BJ (cell line): ENCODE results near the gene CCL4. TPM values are rescaled to one million over a fixed set of nuclear protein-coding genes. Genes with fewer than 3 reads are reported as not detected.
"Not testable (repeated sequence)": the region's sequence is repeated elsewhere in the genome, so short reads cannot be mapped to it uniquely, and the experiment has no call there.

Experiments
- CTCF ChIA-PET: fragments of 350-600 bp; formaldehyde crosslinking; extraction: SDS; loops from one replicate; lab custom pipeline; 2021; ENCODE audit warnings: antibody characterized with exemption, inconsistent platforms; lab: Yijun Ruan, JAX
- POLR2A ChIA-PET: fragments of 300-600 bp; sonication (Branson Sonifier 250); formaldehyde crosslinking; extraction: SDS; loops from one replicate; lab custom pipeline; 2021; ENCODE audit warnings: antibody characterized with exemption; lab: Charles Lee
- DNase-seq: peaks from one replicate; pipeline ENCODE4 v3.0.0-alpha.2; 2011; ENCODE audit warnings: low read depth
- H3K27me3 ChIP-seq: 2 replicates; pipeline ENCODE4 v1.6.0; 2011; ENCODE audit warnings: low read length; ENCODE audit not compliant: control insufficient read depth, insufficient read depth
- H3K36me3 ChIP-seq: 2 replicates; pipeline ENCODE4 v1.5.1; 2011; ENCODE audit warnings: low read length; ENCODE audit not compliant: control insufficient read depth, insufficient read depth
- H3K4me3 ChIP-seq: 2 replicates; pipeline ENCODE4 v1.5.1; 2011; ENCODE audit warnings: low read depth, mild to moderate bottlenecking, control low read depth, low read length
- polyA plus RNA-seq: library from polyadenylated mRNA; depleted of rRNA; stranded (reverse); fragments of >200 nt; gene quantifications from 2 replicates; pipeline ENCODE4 v1.2.3, GENCODE V29; 2011
- TF ChIP-seq, protein P1 (sequence below): IDR thresholded peaks from 2 replicates; pipeline ENCODE4 v1.5.1; 2011; ENCODE audit warnings: low read depth, mild to moderate bottlenecking, control low read depth, inconsistent platforms, low read length, moderate library complexity; ENCODE audit not compliant: insufficient read depth

The CCL4 gene
- polyA plus RNA-seq, 1 experiment: not detected

DNA sequence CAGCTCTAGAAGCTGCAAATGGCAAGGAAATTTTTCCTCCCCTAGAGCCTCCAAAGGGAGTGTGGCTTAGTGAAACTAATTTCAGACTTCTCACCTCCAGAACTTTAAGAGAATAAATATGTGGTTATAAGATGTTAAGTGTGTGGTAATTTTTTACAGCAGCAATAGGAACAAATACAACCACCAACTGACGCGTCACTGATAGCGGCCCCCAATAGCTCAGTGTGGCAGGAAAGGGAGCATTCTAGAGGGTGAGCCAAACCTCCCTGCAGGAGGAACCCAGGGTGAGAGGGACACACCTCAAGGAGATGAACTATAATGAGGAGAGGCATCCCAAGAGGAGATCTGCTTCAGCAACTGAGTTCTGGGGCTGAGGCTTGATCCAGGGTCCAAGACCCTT is 4.0 kb downstream of the CCL4 start:
- no peak for DNase-seq
- POLR2A ChIA-PET: no interaction called here

GRCh38 chr17:36108265-36108664 is 4.6 kb downstream of the CCL4 start:
- H3K36me3 ChIP-seq, H3K4me3 ChIP-seq, POLR2A ChIA-PET, DNase-seq, CTCF ChIA-PET, H3K27me3 ChIP-seq: not testable (repeated sequence)

More for the DNA sequence above, 4.0 kb downstream of the CCL4 start:
- TF ChIP-seq, protein P1, sequence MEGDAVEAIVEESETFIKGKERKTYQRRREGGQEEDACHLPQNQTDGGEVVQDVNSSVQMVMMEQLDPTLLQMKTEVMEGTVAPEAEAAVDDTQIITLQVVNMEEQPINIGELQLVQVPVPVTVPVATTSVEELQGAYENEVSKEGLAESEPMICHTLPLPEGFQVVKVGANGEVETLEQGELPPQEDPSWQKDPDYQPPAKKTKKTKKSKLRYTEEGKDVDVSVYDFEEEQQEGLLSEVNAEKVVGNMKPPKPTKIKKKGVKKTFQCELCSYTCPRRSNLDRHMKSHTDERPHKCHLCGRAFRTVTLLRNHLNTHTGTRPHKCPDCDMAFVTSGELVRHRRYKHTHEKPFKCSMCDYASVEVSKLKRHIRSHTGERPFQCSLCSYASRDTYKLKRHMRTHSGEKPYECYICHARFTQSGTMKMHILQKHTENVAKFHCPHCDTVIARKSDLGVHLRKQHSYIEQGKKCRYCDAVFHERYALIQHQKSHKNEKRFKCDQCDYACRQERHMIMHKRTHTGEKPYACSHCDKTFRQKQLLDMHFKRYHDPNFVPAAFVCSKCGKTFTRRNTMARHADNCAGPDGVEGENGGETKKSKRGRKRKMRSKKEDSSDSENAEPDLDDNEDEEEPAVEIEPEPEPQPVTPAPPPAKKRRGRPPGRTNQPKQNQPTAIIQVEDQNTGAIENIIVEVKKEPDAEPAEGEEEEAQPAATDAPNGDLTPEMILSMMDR: no peak
- H3K36me3 ChIP-seq: no peaks in the 10 kb centered on the region
- H3K27me3 ChIP-seq: no peaks in the 10 kb centered on the region
- H3K4me3 ChIP-seq: no peak overlapping the region
- CTCF ChIA-PET: no interaction called here

GRCh38 chr17:36111068-36111490 is 7.5 kb downstream of the CCL4 start:
- TF ChIP-seq, protein P1: no peak
- CTCF ChIA-PET: no interaction called here
- no peaks in the 10 kb centered on the region for H3K27me3 ChIP-seq
- H3K36me3 ChIP-seq: no peaks in the 10 kb centered on the region
- no peak for DNase-seq
- POLR2A ChIA-PET: no interaction called here
- H3K4me3 ChIP-seq: no peak overlapping the region

DNA sequence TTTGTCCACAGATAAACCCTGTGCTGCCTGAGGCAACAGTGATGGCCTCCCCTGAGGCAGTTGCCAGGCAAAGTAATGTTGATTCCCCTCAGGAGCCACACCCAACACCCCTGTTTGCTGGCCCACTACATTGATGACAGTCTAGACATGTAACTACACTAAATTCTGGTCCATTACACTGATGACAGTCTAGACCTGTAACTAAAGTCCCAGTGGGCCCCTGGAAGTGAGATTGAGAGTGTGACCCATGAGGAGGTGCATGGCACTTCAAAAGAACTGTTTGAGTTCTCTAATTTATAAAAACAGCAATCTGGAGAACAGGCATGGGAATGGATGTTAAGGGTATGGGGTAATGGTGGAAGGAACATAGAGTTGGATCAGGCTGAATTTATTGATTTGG is 8.9 kb downstream of the CCL4 start:
- no peak for DNase-seq
- Histone ChIP-seq H3K36me3 (no peaks in the 10 kb centered on the region), H3K27me3 (no peaks in the 10 kb centered on the region), H3K4me3 (no peak overlapping the region)
- ChIA-PET CTCF (no interaction called here), POLR2A (no interaction called here)
- TF ChIP-seq, protein P1: no peak

DNA sequence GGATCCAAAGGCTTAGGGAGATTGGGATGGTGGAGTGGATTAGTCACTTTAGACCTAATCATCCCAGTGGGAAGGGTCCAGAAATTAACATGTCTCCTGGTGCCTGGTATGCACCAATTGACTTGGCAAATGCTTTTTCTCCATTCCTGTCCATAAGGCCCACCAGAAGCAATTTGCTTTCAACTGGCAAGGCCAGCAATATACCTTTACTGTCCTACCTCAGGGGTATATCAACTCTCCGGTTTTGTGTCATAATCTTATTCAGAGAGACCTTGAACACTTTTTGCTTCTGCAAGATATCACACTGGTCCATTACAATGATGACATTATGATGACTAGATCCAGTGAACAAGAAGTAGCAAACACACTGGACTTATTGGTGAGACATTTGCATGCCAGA is 9.5 kb downstream of the CCL4 start:
- DNase-seq, H3K4me3 ChIP-seq, H3K36me3 ChIP-seq, H3K27me3 ChIP-seq, POLR2A ChIA-PET, CTCF ChIA-PET: not testable (repeated sequence)

DNA sequence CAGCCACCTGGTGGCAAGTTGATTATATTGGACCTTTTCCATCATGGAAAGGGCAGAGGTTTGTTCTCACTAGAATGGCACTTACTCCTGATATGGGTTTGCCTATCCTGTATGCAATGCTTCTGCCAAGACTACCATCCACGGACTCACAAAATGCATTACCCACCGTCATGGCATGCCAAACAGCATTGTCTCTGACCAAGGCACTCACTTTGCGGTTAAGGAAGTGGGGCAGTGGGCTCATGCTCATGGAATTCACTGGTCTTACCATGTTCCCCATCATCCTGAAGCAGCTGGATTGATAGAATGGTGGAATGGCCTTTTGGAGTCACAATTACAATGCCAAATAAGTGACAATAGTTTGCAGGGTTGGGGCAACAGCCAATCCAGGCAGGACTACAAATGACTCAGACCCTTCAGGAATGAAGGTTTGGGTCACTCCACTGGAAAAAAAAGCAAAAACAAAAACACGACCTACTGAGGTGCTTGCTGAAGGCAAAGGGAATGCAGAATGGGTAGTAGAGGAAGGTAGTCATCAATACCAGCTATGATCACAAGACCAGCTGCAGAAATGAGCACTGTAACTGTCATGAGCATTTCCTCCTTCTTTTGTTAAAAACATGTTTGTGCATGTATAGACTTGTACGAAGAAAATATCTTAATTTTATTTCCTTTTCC is 11.5 kb downstream of the CCL4 start:
- H3K27me3 ChIP-seq, H3K4me3 ChIP-seq, DNase-seq, CTCF ChIA-PET, H3K36me3 ChIP-seq, POLR2A ChIA-PET: not testable (repeated sequence)

DNA sequence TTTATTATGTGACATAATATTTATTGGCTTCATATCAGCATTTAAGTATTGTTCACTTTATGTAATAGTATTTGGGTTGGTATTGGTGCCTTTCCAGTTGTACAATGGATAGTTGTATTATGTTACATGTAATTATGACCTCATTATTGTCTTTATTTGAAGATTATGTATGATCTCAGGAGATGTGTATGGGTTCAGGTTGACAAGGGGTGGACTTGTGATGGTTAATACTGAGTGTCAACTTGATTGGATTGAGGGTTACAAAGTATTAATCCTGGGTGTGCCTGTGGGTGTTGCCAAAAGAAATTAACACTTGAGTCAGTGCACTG is 12.0 kb downstream of the CCL4 start:
- CTCF ChIA-PET, POLR2A ChIA-PET: not testable (repeated sequence)

More for the DNA sequence above, 12.0 kb downstream of the CCL4 start:
- not testable (repeated sequence) for H3K27me3 ChIP-seq, H3K4me3 ChIP-seq, DNase-seq, H3K36me3 ChIP-seq
